Kidney capillary endothelial cell (primary cell): ENCODE results near the gene DROSHA.
"Not testable (repeated sequence)": the region's sequence is repeated elsewhere in the genome, so short reads cannot be mapped to it uniquely, and the experiment has no call there.

Experiments used
- DNase-seq: peaks from one replicate; pipeline ENCODE4 v3.0.0-alpha.2; 2018; ENCODE audit warnings: low spot score

DROSHA gene

DNA sequence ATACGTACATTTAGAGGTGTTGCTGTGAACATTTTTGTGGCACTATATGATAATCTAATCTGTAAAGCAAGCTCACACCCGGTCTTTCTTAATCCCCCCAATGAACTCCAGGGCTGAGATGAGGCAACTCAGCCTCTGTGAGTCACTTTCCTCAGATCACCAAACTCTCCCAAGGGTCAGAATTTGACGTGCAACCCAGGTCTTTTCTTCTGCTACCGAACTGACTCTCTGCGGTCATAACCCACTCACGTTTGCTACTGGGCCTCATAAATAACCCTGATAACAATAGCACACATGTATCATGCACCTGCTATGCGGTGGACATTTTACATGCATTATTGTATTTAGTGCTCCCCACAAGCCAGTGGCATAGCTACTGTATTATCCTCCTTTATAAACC is 153.1 kb downstream of the DROSHA start:
- no peak for DNase-seq

GRCh38 chr5:31378136-31378535 is 153.8 kb downstream of the DROSHA start:
- DNase-seq: no peak

DNA sequence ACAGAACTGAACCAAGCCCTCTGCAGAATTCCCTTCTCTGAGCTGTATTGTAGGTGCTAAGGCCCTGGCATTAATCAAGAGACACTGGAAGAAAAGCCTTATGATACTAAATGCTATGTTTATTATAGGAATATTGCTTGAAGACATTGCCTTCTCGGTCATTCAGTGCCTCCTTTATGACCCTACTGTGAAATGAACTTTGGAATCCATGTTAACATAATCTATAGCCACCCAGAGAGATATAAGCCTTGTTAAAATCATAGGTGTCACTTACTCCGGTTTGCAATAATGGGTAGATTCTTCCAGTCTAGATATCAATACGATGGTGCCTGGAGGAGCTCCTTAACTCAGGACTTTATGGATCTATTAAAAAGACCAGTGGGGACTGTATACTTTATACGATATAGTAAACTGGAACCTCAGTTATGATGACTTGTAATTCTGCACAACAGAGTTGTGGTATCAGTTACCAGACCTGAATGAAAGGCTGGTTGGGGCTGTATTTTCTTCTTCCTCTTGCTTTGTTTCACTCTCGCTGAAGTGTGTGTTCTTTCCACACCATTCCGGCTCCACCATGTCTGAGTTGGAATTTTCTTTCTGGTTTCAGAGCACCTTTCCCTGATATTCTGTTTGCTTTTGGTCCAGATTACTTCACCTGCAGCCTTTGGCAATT is 154.5 kb downstream of the DROSHA start:
- no peak for DNase-seq

- no peak for DNase-seq
Measured at GRCh38 chr5:31375999-31376720, 155.7 kb downstream of the DROSHA start.

DNA sequence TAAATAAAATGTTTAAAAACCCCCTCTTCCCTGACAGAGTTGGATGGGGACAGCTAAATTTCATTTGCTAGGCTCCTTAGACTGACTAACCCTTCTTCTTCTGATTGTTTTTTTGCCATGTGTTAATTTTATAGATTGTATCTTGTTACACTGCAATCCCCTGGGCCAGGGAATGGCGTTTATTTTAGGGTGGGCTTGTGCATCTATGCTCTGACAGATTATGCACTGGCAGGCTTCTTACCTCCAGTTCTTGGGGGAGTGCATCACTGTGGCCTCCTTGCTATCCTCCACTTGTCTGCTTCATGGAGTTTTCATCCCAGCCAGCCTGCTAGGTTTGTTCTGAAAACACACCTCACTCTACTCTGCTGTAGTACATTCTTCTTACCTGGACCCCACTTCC is 159.8 kb downstream of the DROSHA start:
- no peak for DNase-seq

- DNase-seq: no peak
Measured at GRCh38 chr5:31366941-31367340, 165.0 kb downstream of the DROSHA start.

DNA sequence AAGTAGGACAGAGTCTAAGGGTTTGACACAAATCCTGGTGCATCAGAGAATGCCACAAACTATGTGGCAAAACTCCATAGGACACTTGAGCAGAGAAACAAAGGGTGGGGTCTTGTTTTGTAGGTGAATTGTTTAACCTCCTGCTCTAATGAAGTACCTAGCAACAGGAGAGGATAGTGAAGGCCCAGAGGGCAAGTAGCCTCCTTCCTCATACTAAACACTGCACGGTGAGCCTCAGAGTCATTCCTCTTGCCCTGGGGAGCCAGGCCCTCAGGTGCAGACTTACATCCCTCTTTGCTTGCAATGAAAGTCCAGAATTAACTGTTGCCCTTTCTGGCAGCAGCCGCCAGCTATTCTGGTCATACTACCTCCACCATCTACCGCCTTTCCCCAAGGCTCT is 166.1 kb downstream of the DROSHA start:
- no peak for DNase-seq

GRCh38 chr5:31364881-31365636 is 166.8 kb downstream of the DROSHA start:
- DNase-seq: no peak

DNA sequence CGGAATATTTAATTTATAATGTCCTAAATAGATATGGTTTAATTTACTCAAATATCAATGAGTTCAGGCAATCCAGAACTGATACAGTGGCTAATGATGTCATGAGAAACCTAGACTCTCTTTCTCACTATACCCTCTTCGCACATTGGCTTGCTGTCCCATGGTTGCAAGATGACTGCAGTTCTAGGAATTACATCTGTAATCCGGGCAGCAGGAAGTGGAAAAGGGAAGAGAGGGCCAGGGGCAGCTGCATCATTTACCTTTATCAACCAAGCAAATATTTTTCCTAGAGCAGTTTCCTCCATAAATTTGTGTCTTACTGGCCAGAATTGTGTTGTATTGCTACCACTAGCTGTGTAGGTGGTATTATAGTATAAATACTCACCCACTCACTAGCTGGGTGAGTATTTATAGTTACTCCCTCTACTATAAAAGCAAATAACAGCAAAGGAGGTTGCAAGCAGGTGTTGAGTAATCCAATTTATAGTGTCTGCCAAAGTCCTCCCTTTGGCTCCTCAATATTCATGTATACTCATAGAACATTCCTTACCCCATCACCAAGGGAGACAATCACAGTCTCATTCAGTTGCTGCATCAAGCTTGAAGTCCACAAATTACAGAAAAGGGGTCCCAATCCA is 168.8 kb downstream of the DROSHA start:
- no peak for DNase-seq

DNA sequence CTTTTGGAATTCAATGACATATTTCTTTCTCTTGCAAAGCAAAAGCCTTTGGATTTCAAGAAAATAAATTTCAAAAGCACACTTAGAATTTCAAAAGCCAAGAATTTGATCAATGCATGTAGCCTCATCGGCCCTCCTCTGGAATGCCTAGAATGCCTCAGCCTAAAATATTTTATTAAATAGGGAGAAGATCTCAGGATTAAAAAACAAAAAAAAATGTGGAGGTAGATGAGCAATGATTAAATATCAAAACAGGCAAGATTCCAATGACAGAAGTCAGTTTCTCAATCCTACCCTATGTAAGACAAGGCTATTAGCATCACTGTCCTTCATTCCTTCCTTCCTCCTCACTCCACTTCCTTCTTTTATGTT is 169.4 kb downstream of the DROSHA start:
- DNase-seq: no peak

DNA sequence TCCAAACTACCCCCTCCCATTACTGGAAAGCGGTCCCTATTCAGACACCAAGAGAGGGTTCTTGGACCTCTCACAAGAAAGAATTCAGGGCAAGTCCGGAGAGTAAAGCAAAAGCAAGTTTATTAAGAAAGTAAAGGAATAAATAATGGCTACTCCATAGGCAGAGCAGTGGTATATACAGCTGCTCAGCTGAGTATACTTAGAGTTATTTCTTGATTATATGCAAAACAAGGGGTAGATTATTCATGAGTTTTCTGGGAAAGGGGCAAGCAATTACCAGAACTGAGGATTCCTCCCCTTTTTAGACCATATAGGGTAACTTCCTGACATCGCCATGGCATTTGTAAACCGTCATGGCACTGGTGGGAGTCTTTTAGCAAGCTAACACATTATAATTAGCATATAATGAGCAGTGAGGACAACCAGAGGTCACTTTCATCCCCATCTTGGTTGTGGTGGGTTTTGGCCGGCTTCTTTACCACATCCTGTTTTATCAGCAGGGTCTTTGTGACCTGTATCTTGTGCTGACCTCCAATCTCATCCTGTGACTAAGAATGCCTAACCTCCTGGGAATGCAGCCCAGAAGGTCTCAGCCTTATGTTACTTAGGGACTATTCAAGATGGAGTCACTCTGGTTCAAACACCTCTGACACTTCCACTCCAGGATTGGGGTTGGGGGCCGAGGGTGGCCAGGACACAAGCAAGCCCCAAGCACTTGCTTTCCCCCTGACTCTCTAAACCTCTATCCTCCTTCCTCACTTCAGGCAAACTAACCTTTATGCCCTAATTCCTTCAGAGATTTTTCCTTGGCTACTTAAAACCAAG is 170.0 kb downstream of the DROSHA start:
- DNase-seq: not testable (repeated sequence)

DNA sequence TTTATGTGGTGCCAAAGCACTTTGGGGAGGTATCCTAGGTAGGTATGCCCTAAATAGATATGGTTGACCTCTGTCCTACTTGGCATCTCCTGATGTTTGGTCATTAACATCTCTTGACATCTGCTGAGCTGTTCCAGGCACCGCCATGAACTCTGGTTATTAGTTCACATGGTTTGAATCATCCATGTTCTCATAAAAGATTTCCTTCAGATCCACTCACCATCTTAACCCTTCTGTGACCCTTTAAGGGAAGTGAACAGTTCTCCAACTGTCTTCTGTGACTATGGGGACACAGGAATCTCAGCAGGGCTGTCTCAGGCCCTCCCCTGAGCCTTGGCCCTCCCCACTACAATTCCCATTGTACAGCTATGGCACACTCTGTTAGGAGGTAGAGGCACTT is 170.7 kb downstream of the DROSHA start:
- DNase-seq: peak; percentile 16

DNA sequence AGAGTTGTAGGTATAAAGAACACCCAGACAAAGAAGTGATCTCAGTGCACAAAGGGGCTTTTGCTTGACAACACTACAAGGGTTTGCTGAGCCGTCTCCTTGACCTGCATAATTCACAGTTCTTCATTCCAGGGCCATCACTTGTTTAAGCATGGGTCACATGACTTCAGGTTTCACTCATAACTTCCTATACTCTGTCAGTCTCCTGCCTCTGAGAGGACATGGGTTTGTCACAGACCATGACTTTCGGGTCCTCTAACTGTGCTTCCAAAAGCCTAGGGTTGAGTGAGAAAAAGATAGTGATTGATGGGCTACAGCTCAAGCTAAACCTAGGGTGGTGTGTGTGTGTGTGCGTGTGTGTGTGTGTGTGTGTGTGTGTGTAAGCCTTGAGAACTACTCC is 172.1 kb downstream of the DROSHA start:
- no peak for DNase-seq

DNA sequence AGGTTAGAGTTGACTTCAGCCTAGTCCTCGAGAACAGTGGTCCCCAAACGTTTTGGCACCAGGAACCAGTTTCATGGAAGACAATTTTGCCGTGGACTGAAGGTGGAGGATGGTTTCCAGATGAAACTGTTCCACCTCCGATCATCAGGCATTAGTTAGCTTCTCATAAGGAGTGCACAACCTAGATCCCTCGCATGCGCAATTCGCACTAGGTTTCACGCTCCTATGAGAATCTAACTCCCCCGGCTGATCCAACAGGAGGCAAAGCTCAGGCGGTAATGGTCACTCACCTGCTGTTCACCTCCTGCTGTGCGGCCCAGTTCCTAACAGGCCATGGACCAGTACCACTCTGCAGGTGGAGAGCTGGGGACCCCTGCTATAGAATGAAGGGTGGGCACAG is 174.9 kb downstream of the DROSHA start:
- DNase-seq: no peak

DNA sequence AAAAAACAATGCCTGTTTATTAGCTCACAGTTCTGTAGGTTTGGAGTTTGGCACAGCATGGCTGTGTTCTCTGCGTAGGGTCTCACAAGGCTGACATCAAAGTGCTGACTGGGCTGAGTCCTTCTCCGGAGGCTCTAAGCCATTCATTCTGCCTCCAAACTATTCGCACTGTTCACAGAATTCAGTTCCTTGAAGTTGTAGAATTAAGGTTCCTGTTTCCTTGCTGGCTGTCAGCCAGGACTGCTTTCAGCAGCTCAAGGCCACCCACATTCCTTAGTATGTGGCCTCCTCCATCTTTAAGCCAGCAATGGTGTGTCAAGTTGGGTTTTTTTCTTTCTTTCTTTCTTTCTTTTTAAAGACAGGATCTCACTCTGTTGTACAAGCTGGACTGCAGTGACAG is 176.6 kb downstream of the DROSHA start:
- DNase-seq: no peak
